ENCODE measurements around the gene PLA2G4A. TPM values are rescaled to one million over a fixed set of nuclear protein-coding genes. Genes with fewer than 3 reads are reported as not detected.

PLA2G4A gene
- total RNA-seq, 1 experiment from 2014 or later = 3.8 TPM

DNA sequence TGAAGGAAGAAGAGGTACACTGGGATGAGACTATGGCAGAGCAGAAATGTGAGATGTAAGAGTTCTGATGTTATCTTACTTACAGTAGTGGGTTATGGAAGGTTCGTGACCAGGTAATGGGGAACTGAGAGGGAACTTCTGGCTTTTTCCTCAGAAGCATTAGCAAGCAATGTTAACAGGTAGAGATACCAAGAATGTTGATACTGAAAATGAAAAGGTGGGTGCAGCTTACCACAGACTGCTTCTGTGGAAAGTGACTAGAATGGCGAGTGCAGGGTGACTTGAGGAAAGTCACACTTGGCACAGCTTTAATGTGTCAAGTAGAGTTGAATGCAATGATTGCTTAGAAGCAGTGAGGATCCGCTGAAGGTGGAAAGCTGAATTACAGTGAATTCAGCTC, 70.8 kb downstream of the PLA2G4A start:
- ChIA-PET CTCF (no interaction called here), POLR2A (no interaction called here)
- DNase-seq (ENCODE audit: unreplicated experiment) = no peak
- no peaks in the 10 kb centered on the region for H3K36me3 Mint-ChIP-seq (ENCODE audit: insufficient read depth, unreplicated experiment)
- H3K4me3 Mint-ChIP-seq (ENCODE audit: unreplicated experiment) = no peak overlapping the region
- intact Hi-C loops (cut with micrococcal nuclease) = no loop called here
- BruUV-seq (replicated peaks) = no TSS peak
- H3K27ac Mint-ChIP-seq (ENCODE audit: low read depth, unreplicated experiment) = no peak overlapping the region
- H3K27me3 Mint-ChIP-seq (ENCODE audit: insufficient read depth, unreplicated experiment) = no peaks in the 10 kb centered on the region
- no peak for TF ChIP-seq CTCF (IDR thresholded peaks at IDR 0.05; ENCODE audit: unreplicated experiment)
- H3K9me3 Mint-ChIP-seq (ENCODE audit: unreplicated experiment) = no peaks in the 10 kb centered on the region
- H3K4me1 Mint-ChIP-seq (ENCODE audit: insufficient read depth, unreplicated experiment) = no peaks in the 10 kb centered on the region

DNA sequence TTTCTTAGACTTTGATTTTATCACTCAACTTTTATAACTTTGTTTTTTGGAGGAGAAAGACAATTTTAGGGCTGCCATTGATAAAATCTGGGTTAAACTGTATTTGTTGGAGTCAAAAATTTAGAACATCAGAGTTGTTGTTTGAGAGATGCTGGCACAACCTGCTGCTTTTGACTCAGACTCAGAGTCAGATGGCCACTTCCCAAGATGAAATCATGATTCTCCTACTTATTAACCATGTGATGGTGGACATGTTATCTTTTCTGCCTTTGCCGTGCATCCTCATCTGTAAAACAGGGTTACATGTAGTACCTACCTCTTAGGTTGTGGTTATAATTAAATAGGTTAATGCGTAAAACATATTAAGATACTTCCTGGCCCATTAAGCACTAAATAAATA, 71.2 kb downstream of the PLA2G4A start:
- DNase-seq (ENCODE audit: unreplicated experiment) = no peak
- ChIA-PET CTCF (no interaction called here), POLR2A (interaction anchor here (0.6 to 1.2 kb wide), 2 partner anchors 80 to 212 kb away, joined by 3 read pairs; no protein-coding TSS in a partner anchor)
- no peaks in the 10 kb centered on the region for H3K36me3 Mint-ChIP-seq (ENCODE audit: insufficient read depth, unreplicated experiment)
- H3K4me1 Mint-ChIP-seq (ENCODE audit: insufficient read depth, unreplicated experiment) = no peaks in the 10 kb centered on the region
- H3K9me3 Mint-ChIP-seq (ENCODE audit: unreplicated experiment) = no peaks in the 10 kb centered on the region
- BruUV-seq (replicated peaks) = no TSS peak
- H3K27me3 Mint-ChIP-seq (ENCODE audit: insufficient read depth, unreplicated experiment) = no peaks in the 10 kb centered on the region
- no peak for TF ChIP-seq CTCF (IDR thresholded peaks at IDR 0.05; ENCODE audit: unreplicated experiment)
- H3K27ac Mint-ChIP-seq (ENCODE audit: low read depth, unreplicated experiment) = no peak overlapping the region
- H3K4me3 Mint-ChIP-seq (ENCODE audit: unreplicated experiment) = no peak overlapping the region
- intact Hi-C loops (cut with micrococcal nuclease) = no loop called here

DNA sequence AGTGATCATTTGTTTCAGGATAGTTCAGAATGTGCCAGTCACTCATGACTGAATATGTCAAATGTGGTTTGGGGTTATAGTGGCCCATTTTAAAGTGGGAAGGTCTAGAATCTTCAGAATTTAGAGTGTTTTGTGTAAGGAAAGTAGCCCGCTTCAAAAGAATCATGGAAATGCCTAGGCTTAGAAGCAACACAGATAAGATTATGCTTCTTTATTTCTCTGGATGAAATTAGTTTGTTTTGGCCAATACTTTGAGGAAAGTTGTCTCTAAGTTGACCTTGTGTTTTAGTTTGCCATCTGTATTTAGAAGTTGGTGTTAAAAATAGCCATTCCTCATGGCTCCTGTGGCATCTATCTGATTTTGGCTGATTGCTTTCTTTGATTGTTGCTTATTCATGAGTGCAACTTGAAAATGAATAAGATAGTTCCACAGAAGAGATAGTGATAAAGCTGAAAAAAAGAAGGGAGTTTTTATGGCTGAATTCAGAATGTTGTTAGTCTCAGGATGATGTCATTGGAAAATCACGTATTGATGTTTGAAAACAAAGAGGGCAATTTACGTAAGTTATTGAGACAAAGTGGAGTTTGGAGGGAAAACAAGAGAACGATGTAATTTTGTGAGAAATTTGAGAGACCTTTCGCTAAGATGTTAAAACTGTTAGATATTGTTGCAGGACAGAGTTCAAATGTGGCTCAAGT, 71.9 kb downstream of the PLA2G4A start:
- ChIA-PET POLR2A (interaction anchor here (0.6 to 1.6 kb wide), 3 partner anchors 13 to 213 kb away, joined by 3 read pairs; no protein-coding TSS in a partner anchor), CTCF (interaction anchor here (0.5 to 1.3 kb wide), 3 partner anchors 8 to 293 kb away, joined by 3 to 4 read pairs (median 3); no protein-coding TSS in a partner anchor)
- BruUV-seq (replicated peaks) = no TSS peak
- no peak for TF ChIP-seq CTCF (IDR thresholded peaks at IDR 0.05; ENCODE audit: unreplicated experiment)
- H3K4me1 Mint-ChIP-seq (ENCODE audit: insufficient read depth, unreplicated experiment) = no peaks in the 10 kb centered on the region
- no peak overlapping the region for H3K27ac Mint-ChIP-seq (ENCODE audit: low read depth, unreplicated experiment)
- H3K27me3 Mint-ChIP-seq (ENCODE audit: insufficient read depth, unreplicated experiment) = no peaks in the 10 kb centered on the region
- no peaks in the 10 kb centered on the region for H3K36me3 Mint-ChIP-seq (ENCODE audit: insufficient read depth, unreplicated experiment)
- DNase-seq (ENCODE audit: unreplicated experiment) = no peak
- H3K9me3 Mint-ChIP-seq (ENCODE audit: unreplicated experiment) = no peaks in the 10 kb centered on the region
- no peak overlapping the region for H3K4me3 Mint-ChIP-seq (ENCODE audit: unreplicated experiment)
- intact Hi-C loops (cut with micrococcal nuclease) = no loop called here

DNA sequence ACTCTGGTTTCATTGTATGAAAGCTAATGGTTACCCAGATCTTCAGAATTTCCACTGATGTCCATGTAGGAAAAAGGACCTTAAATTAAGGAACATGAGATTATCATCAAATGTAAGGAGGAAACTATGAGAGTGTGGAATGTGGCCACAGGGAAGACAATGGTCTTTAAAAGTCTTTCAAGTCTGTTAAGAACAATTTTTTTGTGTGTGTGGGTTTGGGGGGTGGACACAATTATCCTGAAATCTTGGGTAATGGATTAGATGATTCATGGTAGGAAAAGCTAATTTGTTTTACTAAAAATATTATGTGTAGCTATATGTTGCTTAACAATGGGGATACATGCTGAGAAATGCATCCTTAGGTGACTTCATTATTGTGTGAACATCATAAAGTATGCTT, 72.9 kb downstream of the PLA2G4A start:
- no peak for TF ChIP-seq CTCF (IDR thresholded peaks at IDR 0.05; ENCODE audit: unreplicated experiment)
- POLR2A ChIA-PET = interaction anchor here (1.6 kb wide), 1 partner anchor 14 kb away, joined by 3 read pairs; no protein-coding TSS in a partner anchor
- H3K4me1 Mint-ChIP-seq (ENCODE audit: insufficient read depth, unreplicated experiment) = no peaks in the 10 kb centered on the region
- H3K27me3 Mint-ChIP-seq (ENCODE audit: insufficient read depth, unreplicated experiment) = no peaks in the 10 kb centered on the region
- CTCF ChIA-PET = interaction anchor here (0.6 to 1.3 kb wide), 4 partner anchors 9 to 296 kb away, joined by 3 to 5 read pairs (median 3); no protein-coding TSS in a partner anchor
- no TSS peak for BruUV-seq (replicated peaks)
- H3K4me3 Mint-ChIP-seq (ENCODE audit: unreplicated experiment) = no peak overlapping the region
- intact Hi-C loops (cut with micrococcal nuclease) = no loop called here
- DNase-seq (ENCODE audit: unreplicated experiment) = no peak
- no peak overlapping the region for H3K27ac Mint-ChIP-seq (ENCODE audit: low read depth, unreplicated experiment)
- H3K9me3 Mint-ChIP-seq (ENCODE audit: unreplicated experiment) = no peaks in the 10 kb centered on the region
- no peaks in the 10 kb centered on the region for H3K36me3 Mint-ChIP-seq (ENCODE audit: insufficient read depth, unreplicated experiment)

Data from MCF 10A (cell line).